ENCODE data around the gene ZRANB1.

Gene ZRANB1

GRCh38 chr10:124967255-124967654 lies 25.3 kb downstream of the ZRANB1 start:
- TF ChIP-seq GATA2 (IDR thresholded peaks at IDR 0.05; ENCODE audit: low read depth, low read length) (no peak), GATA3 (IDR thresholded peaks at IDR 0.05; ENCODE audit: low read depth, low read length) (no peak)

GRCh38 chr10:124971276-124971675 lies 29.4 kb downstream of the ZRANB1 start:
- no peak for TF ChIP-seq GATA3 (IDR thresholded peaks at IDR 0.05; ENCODE audit: low read depth, low read length)
- TF ChIP-seq GATA2 (IDR thresholded peaks at IDR 0.05; ENCODE audit: low read depth, low read length): no peak

GRCh38 chr10:124972637-124973036 lies 30.7 kb downstream of the ZRANB1 start:
- TF ChIP-seq GATA2 (IDR thresholded peaks at IDR 0.05; ENCODE audit: low read depth, low read length) (no peak), GATA3 (IDR thresholded peaks at IDR 0.05; ENCODE audit: low read depth, low read length) (no peak)

- TF ChIP-seq GATA2 (IDR thresholded peaks at IDR 0.05; ENCODE audit: low read depth, low read length) (no peak), GATA3 (IDR thresholded peaks at IDR 0.05; ENCODE audit: low read depth, low read length) (no peak)
Measured at GRCh38 chr10:124974131-124974530, 32.2 kb downstream of the ZRANB1 start.

- TF ChIP-seq GATA3 (IDR thresholded peaks at IDR 0.05; ENCODE audit: low read depth, low read length) (no peak), GATA2 (IDR thresholded peaks at IDR 0.05; ENCODE audit: low read depth, low read length) (no peak)
Measured at GRCh38 chr10:124975977-124976514, 34.1 kb downstream of the ZRANB1 start.

GRCh38 chr10:124977161-124977560 lies 35.2 kb downstream of the ZRANB1 start:
- TF ChIP-seq GATA2 (IDR thresholded peaks at IDR 0.05; ENCODE audit: low read depth, low read length): no peak
- TF ChIP-seq GATA3 (IDR thresholded peaks at IDR 0.05; ENCODE audit: low read depth, low read length): no peak

GRCh38 chr10:124977648-124978375 lies 35.9 kb downstream of the ZRANB1 start:
- no peak for TF ChIP-seq GATA2 (IDR thresholded peaks at IDR 0.05; ENCODE audit: low read depth, low read length)
- no peak for TF ChIP-seq GATA3 (IDR thresholded peaks at IDR 0.05; ENCODE audit: low read depth, low read length)

GRCh38 chr10:124978376-124978725 lies 36.4 kb downstream of the ZRANB1 start:
- TF ChIP-seq GATA2 (IDR thresholded peaks at IDR 0.05; ENCODE audit: low read depth, low read length) (no peak), GATA3 (IDR thresholded peaks at IDR 0.05; ENCODE audit: low read depth, low read length) (no peak)

GRCh38 chr10:124983321-124983720 lies 41.4 kb downstream of the ZRANB1 start:
- TF ChIP-seq GATA2 (IDR thresholded peaks at IDR 0.05; ENCODE audit: low read depth, low read length): no peak
- TF ChIP-seq GATA3 (IDR thresholded peaks at IDR 0.05; ENCODE audit: low read depth, low read length): no peak

- TF ChIP-seq GATA2 (IDR thresholded peaks at IDR 0.05; ENCODE audit: low read depth, low read length): no peak
- no peak for TF ChIP-seq GATA3 (IDR thresholded peaks at IDR 0.05; ENCODE audit: low read depth, low read length)
Measured at GRCh38 chr10:124984376-124984775, 42.5 kb downstream of the ZRANB1 start.

- TF ChIP-seq GATA3 (IDR thresholded peaks at IDR 0.05; ENCODE audit: low read depth, low read length): no peak
Measured at GRCh38 chr10:124985162-124985561, 43.2 kb downstream of the ZRANB1 start.

GRCh38 chr10:124987788-124988187 lies 45.9 kb downstream of the ZRANB1 start:
- no peak for TF ChIP-seq GATA2 (IDR thresholded peaks at IDR 0.05; ENCODE audit: low read depth, low read length)
- TF ChIP-seq GATA3 (IDR thresholded peaks at IDR 0.05; ENCODE audit: low read depth, low read length): no peak

GRCh38 chr10:124989526-124989925 lies 47.6 kb downstream of the ZRANB1 start:
- no peak for TF ChIP-seq GATA3 (IDR thresholded peaks at IDR 0.05; ENCODE audit: low read depth, low read length)
- TF ChIP-seq GATA2 (IDR thresholded peaks at IDR 0.05; ENCODE audit: low read depth, low read length): no peak

GRCh38 chr10:124990671-124991625 lies 49.0 kb downstream of the ZRANB1 start:
- TF ChIP-seq GATA2 (IDR thresholded peaks at IDR 0.05; ENCODE audit: low read depth, low read length): no peak
- TF ChIP-seq GATA3 (IDR thresholded peaks at IDR 0.05; ENCODE audit: low read depth, low read length): no peak
